Mesodermal cell (in vitro differentiated cells): Measurements from ENCODE around the gene PRKCA.

Experiments used
- H3K27ac ChIP-seq: 2 replicates; pipeline ENCODE4 v1.7.0; 2013; ENCODE audit warnings: mild to moderate bottlenecking, low read depth, low read length, moderate library complexity; ENCODE audit not compliant: severe bottlenecking
- H3K36me3 ChIP-seq: 2 replicates; pipeline ENCODE4 v1.7.1; 2013; ENCODE audit warnings: mild to moderate bottlenecking, low read length, moderate library complexity; ENCODE audit not compliant: control insufficient read depth, insufficient read depth
- H3K4me1 ChIP-seq: one replicate; pipeline ENCODE4 v1.7.1; 2013; ENCODE audit warnings: mild to moderate bottlenecking, low read length; ENCODE audit not compliant: insufficient read depth, control insufficient read depth, poor library complexity, severe bottlenecking
- H3K4me3 ChIP-seq: 2 replicates; pipeline ENCODE4 v1.7.0; 2013; ENCODE audit warnings: low read length, control low read depth, mild to moderate bottlenecking; ENCODE audit not compliant: insufficient read depth, poor library complexity, severe bottlenecking; ENCODE audit errors: extremely low read depth
- H3K9me3 ChIP-seq: 2 replicates; pipeline ENCODE4 v1.7.1; 2013; ENCODE audit warnings: mild to moderate bottlenecking, low read length, moderate library complexity; ENCODE audit not compliant: control insufficient read depth
- WGBS, 2 experiments: methylation state at CpG; one replicate each; pipeline ENCODE4 v1.1.5; 2013; ENCODE audit warnings: missing lambda C conversion rate in 2 of 2; ENCODE audit not compliant: insufficient coverage in 2 of 2; 5-methylcytosine and 5-hydroxymethylcytosine counted together

Gene PRKCA

DNA sequence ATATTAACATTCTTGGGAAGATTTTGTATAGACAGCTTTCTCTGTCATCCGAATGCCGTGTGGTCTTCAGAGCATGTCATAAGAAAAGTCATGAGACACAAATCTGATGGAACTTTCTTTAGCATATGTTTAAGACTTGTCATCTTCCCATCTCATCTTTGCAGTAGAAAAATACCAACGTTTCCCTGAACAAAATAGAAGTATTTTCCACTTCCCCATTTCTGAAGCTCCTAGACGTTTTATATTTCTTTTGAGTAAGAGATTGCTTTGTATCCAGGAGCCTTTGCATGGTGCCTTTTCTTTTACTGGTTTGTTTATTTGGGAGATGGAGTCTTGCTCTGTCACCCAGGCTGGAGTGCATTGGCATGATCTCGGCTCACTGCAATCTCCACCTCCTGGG lies 235.1 kb downstream of the PRKCA start:
- 96 to 100% methylated on average over 3 to 4 of the region's 5 CpGs for WGBS, 2 experiments
- H3K4me3 ChIP-seq: no peak overlapping the region
- peaks cover 51% of the 10 kb centered on the region for H3K4me1 ChIP-seq
- H3K36me3 ChIP-seq: no peaks in the 10 kb centered on the region
- H3K27ac ChIP-seq: no peak overlapping the region
- no peaks in the 10 kb centered on the region for H3K9me3 ChIP-seq

DNA sequence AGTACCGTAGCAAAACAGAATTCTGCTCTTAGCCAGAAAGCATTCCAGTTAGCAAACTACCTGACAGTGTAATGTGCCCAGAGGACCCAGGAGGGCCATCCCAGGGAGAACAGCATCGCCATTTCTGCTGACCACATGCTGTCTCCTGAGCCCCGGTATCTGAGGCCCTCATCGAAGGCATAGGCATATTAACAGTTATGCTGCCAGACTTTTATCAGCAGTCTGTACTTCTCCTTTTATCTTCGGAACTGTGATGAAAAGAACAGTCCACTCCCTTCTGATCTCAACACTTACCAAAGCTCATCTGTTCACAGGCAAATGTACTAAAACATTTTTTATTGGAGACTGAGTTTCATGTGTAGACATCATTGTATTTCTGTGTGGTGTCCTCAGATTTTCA lies 236.4 kb downstream of the PRKCA start:
- Histone ChIP-seq H3K27ac (no peak overlapping the region), H3K9me3 (no peaks in the 10 kb centered on the region), H3K36me3 (no peaks in the 10 kb centered on the region), H3K4me3 (no peak overlapping the region), H3K4me1 (peaks cover 44% of the 10 kb centered on the region)
- 92 to 96% methylated on average over 4 to 5 of the region's 5 CpGs for WGBS, 2 experiments

DNA sequence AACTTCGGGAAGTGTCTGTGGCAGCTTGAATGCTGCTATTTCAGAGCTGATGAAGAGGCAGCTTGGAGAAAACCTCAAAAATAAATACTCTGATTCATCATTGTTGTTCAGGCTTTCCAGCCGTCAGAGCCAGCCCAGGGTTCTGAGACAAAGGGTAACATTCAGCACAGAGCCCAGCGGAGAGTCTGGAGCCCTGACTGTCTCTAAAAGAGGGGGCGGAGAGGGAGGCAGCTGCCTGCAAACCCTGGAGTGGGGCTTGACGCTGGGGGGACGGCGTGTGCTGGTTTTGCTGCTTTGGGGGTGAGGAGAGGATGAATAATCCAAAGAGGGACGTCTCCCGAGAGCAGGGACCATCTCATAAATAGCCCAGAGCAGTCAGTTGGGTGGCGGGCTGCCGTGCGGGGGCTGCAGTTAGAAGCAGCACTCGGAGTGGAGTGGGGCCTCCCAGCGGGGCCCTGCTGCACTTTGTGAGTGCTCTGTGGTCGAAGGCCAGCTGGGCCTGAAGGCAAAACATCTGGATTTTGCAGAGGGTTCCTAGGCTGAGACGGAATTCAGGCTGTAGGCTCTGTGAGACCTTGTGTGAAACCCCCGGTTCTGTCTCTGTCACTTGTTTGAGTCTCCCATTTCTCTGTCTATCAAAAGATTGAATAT lies 237.8 kb downstream of the PRKCA start:
- H3K9me3 ChIP-seq: no peaks in the 10 kb centered on the region
- H3K4me3 ChIP-seq: no peak overlapping the region
- peak overlapping the region; percentile 86 for H3K27ac ChIP-seq
- 22 to 38% methylated on average over 14 to 16 of the region's 17 CpGs for WGBS, 2 experiments
- H3K4me1 ChIP-seq: peaks cover 41% of the 10 kb centered on the region
- no peaks in the 10 kb centered on the region for H3K36me3 ChIP-seq

DNA sequence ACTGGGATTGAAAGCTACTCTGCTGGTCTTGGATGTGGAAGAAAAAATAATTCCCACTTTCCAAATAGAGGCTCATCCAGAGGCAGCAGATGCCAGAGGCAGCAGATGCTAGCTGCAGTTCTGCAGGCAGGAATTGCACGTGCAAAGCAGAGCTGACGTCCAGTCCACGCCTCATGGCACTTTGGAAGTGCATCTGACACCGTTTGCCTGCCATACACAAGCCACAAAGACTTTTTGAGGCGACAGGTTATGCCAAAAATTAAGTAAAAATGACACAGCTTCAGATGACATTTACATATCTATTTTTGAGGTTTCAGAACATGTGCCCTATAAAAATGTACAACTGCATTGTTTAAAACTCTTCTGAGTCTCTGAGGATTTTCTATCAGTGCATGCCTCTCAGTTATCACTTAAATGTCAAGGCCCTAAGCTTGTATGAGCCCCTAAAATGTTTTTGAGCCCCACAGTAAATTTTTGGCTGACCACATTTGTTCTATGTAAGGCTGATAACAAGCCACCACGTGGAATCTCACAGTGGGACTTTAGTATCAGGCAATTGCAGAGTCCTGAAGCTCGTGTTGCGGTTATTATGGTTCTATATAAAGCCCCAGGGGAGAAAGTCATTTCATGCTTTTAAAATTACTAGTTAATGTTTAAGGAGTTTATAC lies 239.2 kb downstream of the PRKCA start:
- H3K4me3 ChIP-seq: no peak overlapping the region
- H3K27ac ChIP-seq: peak overlapping the region; percentile 4
- 87 to 90% methylated on average over 6 to 8 of the region's 8 CpGs for WGBS, 2 experiments

DNA sequence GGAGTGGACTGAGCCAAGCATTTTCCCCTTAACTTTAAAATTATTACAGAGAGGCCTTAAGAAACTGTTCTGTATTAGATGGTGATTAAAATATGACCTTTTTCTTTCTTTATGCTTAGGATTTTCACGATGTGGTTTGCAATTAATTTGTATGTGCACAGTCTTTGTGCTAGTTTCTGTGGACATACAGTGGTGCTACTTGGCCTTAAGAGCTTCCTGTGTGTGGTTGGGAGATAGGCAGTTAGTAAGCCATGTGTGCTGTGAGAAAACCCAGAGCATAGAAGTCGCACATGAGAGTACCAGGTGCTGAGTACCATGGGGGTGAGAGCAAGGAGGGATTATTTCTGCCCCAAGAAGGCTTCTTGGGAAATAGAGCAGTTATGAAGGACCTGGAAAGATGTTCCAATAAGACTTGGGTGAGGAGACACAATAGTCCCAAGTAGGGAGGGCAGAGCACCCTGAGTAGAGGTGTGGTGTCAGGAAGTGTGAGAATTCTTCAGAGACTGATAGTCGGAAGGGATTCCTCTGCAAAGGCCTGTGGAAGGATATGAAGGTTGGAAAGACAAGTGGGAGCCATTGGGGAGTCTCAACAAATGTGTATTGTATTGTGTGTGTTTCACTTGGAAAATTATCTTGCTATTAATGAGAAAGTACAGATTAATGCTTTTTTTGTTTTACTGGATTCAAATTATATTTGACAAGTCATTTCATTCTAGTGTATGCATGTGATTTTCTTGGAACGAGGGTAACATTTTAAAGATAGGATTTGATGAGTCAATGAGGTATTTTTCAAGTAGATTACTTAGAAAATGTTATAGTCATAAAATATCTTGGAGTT lies 239.9 kb downstream of the PRKCA start:
- H3K4me3 ChIP-seq: no peak overlapping the region
- no peak overlapping the region for H3K27ac ChIP-seq
- H3K36me3 ChIP-seq: no peaks in the 10 kb centered on the region
- no peaks in the 10 kb centered on the region for H3K9me3 ChIP-seq
- peaks cover 45% of the 10 kb centered on the region for H3K4me1 ChIP-seq
- 90 to 96% methylated on average over 2 to 3 of the region's 4 CpGs for WGBS, 2 experiments

More for the DNA sequence above, 239.2 kb downstream of the PRKCA start:
- Histone ChIP-seq H3K4me1 (peaks cover 41% of the 10 kb centered on the region), H3K36me3 (no peaks in the 10 kb centered on the region), H3K9me3 (no peaks in the 10 kb centered on the region)

DNA sequence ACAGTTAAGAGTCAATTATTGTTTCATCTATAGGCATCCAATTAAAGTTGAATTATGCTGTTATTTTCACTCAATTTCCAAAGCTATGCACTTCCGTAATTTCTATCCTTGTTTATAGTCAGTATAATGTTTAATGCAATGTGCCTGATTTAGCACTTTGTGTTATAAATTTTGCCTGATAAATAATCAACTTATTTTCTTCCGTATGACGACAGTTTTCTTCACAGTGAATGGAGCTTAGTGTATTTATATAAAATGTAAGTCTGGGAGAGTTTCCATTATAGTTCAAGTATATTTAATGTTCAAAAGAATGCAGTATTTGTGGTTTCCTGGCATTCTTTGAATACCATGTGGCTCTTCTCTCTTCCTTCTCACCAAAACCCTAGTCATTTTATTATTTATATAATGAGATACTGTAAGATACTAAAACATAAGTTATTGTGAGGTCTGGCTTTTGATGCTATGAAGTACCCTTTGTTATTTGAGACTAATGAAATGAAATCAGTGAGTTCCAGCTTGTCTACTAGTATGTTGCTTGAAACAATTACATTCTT lies 240.6 kb downstream of the PRKCA start:
- no CpG with 5 or more reads among the region's 3 CpGs for WGBS, 2 experiments
- no peak overlapping the region for H3K27ac ChIP-seq
- H3K36me3 ChIP-seq: no peaks in the 10 kb centered on the region
- no peak overlapping the region for H3K4me3 ChIP-seq
- H3K9me3 ChIP-seq: no peaks in the 10 kb centered on the region
- peaks cover 52% of the 10 kb centered on the region for H3K4me1 ChIP-seq

DNA sequence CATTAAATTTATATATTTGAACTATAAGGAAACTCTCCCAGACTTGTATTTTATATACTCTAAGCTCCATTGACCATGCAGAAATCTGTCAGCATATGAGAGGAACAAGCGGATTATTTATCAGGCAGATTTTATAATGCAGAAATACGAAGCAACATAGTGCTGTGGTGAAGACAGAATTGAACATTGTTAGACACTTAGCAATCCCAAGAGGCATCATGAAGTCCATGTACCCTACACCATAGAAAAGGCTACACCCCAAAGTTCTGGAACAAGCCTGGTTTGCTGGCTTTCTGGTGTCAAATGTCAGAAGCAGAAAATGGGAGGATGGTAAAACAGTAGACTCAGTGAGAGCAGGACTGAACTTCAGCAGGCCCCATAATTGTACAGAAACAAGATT lies 241.1 kb downstream of the PRKCA start:
- Histone ChIP-seq H3K4me3 (no peak overlapping the region), H3K4me1 (peaks cover 57% of the 10 kb centered on the region), H3K9me3 (no peaks in the 10 kb centered on the region), H3K36me3 (no peaks in the 10 kb centered on the region), H3K27ac (no peak overlapping the region)
- WGBS, 2 experiments: no CpG with 5 or more reads among the region's 2 CpGs

DNA sequence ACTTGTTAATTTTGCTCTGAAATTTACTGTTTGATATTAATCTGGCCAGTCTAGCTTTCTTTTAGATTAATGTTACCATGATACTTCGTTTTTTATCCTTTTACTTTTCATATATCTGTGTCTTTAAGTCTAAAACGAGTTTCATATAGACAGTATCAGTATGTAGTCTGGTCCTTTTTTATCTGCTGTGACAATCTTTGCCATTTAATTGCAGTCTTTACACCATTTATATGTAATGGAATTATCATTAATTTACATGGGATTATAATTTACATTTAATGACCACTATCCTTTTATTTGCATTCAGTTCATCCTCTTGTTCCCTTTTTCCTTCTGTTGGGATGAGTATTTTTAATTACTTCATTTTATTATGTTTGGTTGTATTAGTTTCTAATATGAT lies 243.5 kb downstream of the PRKCA start:
- no peaks in the 10 kb centered on the region for H3K9me3 ChIP-seq
- no peaks in the 10 kb centered on the region for H3K36me3 ChIP-seq
- no peak overlapping the region for H3K4me3 ChIP-seq
- H3K27ac ChIP-seq: no peak overlapping the region
- H3K4me1 ChIP-seq: peaks cover 63% of the 10 kb centered on the region
- no CpG with 5 or more reads among the region's 2 CpGs for WGBS, 2 experiments

DNA sequence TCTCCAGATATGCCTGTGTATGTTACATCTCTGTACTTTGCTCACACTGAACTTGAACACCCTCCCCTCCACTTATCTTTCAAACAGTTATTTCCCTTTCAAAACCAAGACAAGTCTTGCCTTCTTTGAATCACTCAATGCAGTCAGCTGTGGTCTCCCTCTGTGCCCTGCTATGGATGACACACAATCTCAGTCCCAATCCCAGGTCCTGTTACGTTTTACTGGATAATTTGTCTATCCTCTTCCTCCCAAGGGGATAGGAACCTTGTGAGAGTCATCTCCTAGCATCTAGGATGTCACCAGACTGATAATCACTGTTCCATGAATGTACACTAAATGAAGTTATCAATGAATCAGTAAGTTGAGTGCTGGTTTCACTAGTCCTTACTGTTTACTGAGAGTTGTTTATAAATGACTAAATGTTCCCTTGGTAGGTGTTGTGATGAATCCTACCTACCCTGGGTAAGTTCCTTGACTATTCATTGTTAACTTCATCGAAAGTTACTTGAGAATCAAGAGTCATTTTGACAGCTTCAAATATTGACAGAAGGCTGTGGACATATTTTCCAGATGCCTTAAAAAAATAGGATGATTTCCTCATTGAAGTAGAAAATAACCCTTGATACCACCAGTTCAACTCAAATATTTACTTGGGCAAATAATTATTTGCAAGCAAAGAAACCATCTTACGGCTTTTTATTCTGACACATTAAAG lies 244.9 kb downstream of the PRKCA start:
- Histone ChIP-seq H3K36me3 (no peaks in the 10 kb centered on the region), H3K4me3 (no peak overlapping the region), H3K27ac (no peak overlapping the region), H3K9me3 (no peaks in the 10 kb centered on the region), H3K4me1 (peaks cover 56% of the 10 kb centered on the region)
- WGBS, 2 experiments: 100% methylated on average over 1 to 3 of the region's 3 CpGs

DNA sequence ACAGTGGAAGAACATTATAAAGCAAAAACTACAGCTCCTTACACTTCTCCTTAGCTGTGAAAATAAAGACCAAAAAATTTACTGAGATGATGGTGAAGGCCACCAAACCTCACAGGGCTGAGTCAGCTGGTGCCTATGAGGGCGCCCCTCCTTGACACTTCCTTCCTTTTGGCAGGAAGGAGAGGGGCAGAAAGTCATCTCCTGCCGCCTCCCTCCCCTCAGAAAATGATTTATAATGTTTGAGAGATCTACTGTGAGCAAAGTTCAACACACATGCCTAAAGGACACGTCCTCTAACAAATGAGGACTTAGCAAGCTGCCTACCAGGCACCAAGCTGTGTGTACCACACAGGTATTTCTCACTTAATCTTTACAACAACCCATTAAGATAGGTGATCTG lies 245.7 kb downstream of the PRKCA start:
- H3K9me3 ChIP-seq: no peaks in the 10 kb centered on the region
- H3K4me3 ChIP-seq: no peak overlapping the region
- H3K27ac ChIP-seq: peak overlapping the region; percentile 16
- no peaks in the 10 kb centered on the region for H3K36me3 ChIP-seq
- WGBS, 2 experiments: 90 to 93% methylated on average over 2 of the region's 3 CpGs
- peaks cover 54% of the 10 kb centered on the region for H3K4me1 ChIP-seq
